K562 (cell line): ENCODE measurements around the gene PPP6R1. TPM values are rescaled to one million over a fixed set of nuclear protein-coding genes. Genes with fewer than 3 reads are reported as not detected.

Source experiments
- ATAC-seq: fragments of 200-7000 bp; cut with Tn5 transposase; 3 replicates; pipeline ENCODE4 v1.9.1; 2020; ENCODE audit warnings: moderate library complexity
- BruUV-seq: library from RNA; stranded (reverse); fragments of 400-500 nt; replicated peaks from 2 replicates; lab custom pipeline; 2021; lab: Mats Ljungman, UMichigan
- CTCF ChIA-PET: fragments of 300-600 bp; formaldehyde crosslinking; extraction: SDS; loops from one replicate; lab custom pipeline; 2021; ENCODE audit warnings: low intra/inter-chr PET ratio; lab: Yijun Ruan, JAX
- POLR2A ChIA-PET: fragments of 300-600, 350-650 bp; sonication (Branson Sonifier 250); formaldehyde crosslinking; extraction: SDS; loops from one replicate; lab custom pipeline; 2021; ENCODE audit warnings: antibody characterized with exemption, inconsistent platforms; lab: Yijun Ruan, JAX
- DNase-seq, 4 experiments: peaks; one replicate each; pipeline versions ENCODE4 v3.0.0 to v3.0.0-alpha.2; 2011 to 2018; ENCODE audit warnings: low spot score in 3 of 4, mixed read lengths in 3 of 4; ENCODE audit errors: extremely low read depth in 1 of 4
- FAIRE-seq: peaks from 2 replicates; lab custom pipeline; 2011; peaks lifted over from hg19 to GRCh38; lab: Jason Lieb, UNC
- H2AFZ ChIP-seq: 2 replicates; pipeline ENCODE4 v1.6.0; 2011; ENCODE audit warnings: low read depth, low read length, control low read depth, inconsistent platforms
- H3K27ac ChIP-seq: fragments of 200-600 bp; 3 replicates; pipeline ENCODE4 v1.8.0; 2011; ENCODE audit warnings: low read depth, mild to moderate bottlenecking, control low read depth, inconsistent platforms, low read length, moderate library complexity, mixed read lengths; ENCODE audit errors: extremely low read depth
- H3K27me3 ChIP-seq, 2 experiments: fragments of 300-600 bp in 1 of 2; 2 replicates in 1 of 2; 3 replicates in 1 of 2; pipeline versions ENCODE4 v1.6.0 to v1.8.0; 2011; ENCODE audit warnings: inconsistent platforms in 2 of 2, low read length in 2 of 2, mild to moderate bottlenecking in 1 of 2, mixed read lengths in 1 of 2, moderate library complexity in 1 of 2; ENCODE audit not compliant: control insufficient read depth in 2 of 2, insufficient read depth in 2 of 2
- H3K36me3 ChIP-seq: fragments of 300-600 bp; 3 replicates; pipeline ENCODE4 v1.8.0; 2011; ENCODE audit warnings: mild to moderate bottlenecking, low read length, inconsistent platforms; ENCODE audit not compliant: control insufficient read depth, insufficient read depth
- H3K4me1 ChIP-seq, 2 experiments: fragments of 200-600 bp in 1 of 2; replicated peaks in 1 of 2; 2 replicates in 1 of 2; 3 replicates in 1 of 2; pipeline versions ENCODE4 v1.5.1 to v1.8.0; 2011; ENCODE audit warnings: inconsistent platforms in 2 of 2, low read length in 2 of 2, mild to moderate bottlenecking in 1 of 2, mixed read lengths in 1 of 2, moderate library complexity in 1 of 2; ENCODE audit not compliant: control insufficient read depth in 2 of 2, insufficient read depth in 2 of 2
- H3K4me2 ChIP-seq: 2 replicates; pipeline ENCODE4 v1.6.1; 2011; ENCODE audit warnings: low read length, control low read depth, inconsistent platforms, mixed read lengths; ENCODE audit not compliant: insufficient read depth
- H3K4me3 ChIP-seq: fragments of 200-600 bp; sonication (generic), shearing (Covaris generic); 2 replicates; pipeline ENCODE4 v1.5.1; 2016; ENCODE audit warnings: control low read depth, inconsistent platforms
- H3K79me2 ChIP-seq: fragments of 200-600 bp; 3 replicates; pipeline ENCODE4 v1.8.0; 2011; ENCODE audit warnings: low read length, inconsistent platforms; ENCODE audit not compliant: control insufficient read depth, insufficient read depth
- H3K9ac ChIP-seq, 2 experiments: 2 replicates each; pipeline versions ENCODE4 v1.6.0 to v1.6.1; 2011; ENCODE audit warnings: low read depth in 2 of 2, low read length in 2 of 2, control low read depth in 1 of 2, inconsistent platforms in 1 of 2, mild to moderate bottlenecking in 1 of 2, mixed read lengths in 1 of 2; ENCODE audit not compliant: insufficient read depth in 1 of 2
- H3K9me1 ChIP-seq: one replicate; pipeline ENCODE4 v1.6.0; 2011; ENCODE audit warnings: inconsistent platforms, mild to moderate bottlenecking, low read length, moderate library complexity; ENCODE audit not compliant: control insufficient read depth, insufficient read depth
- H3K9me3 ChIP-seq: replicated peaks from 2 replicates; pipeline ENCODE4 v1.5.1; 2011; ENCODE audit warnings: low read depth, low read length, inconsistent platforms; ENCODE audit not compliant: control insufficient read depth, insufficient read depth
- H4K20me1 ChIP-seq: replicated peaks from 2 replicates; pipeline ENCODE4 v1.6.1; 2011; ENCODE audit warnings: low read length, inconsistent platforms, mixed read lengths; ENCODE audit not compliant: control insufficient read depth, insufficient read depth
- HMGN3 ChIP-seq: IDR thresholded peaks from 2 replicates; pipeline ENCODE4 v1.6.1; 2011; ENCODE audit warnings: borderline replicate concordance, low read depth, mild to moderate bottlenecking, mixed read lengths, low read length; ENCODE audit not compliant: insufficient read length; ENCODE audit errors: extremely low read depth
- NBN ChIP-seq: fragments of 450-650 bp; IDR thresholded peaks from 2 replicates; pipeline ENCODE4 v1.6.1; 2016; ENCODE audit warnings: low read depth, mild to moderate bottlenecking
- POLR2G ChIP-seq: fragments of 200-400 bp; formaldehyde crosslinking; IDR thresholded peaks from 2 replicates; pipeline ENCODE4 v1.6.1; 2017; ENCODE audit warnings: low read depth, mild to moderate bottlenecking, antibody characterized with exemption, low read length, moderate library complexity
- WGBS: fragments of 100-300 bp; shearing (Covaris generic); methylation state at CpG from one replicate; pipeline ENCODE4 v1.1.6; 2016; ENCODE audit warnings: low coverage, mixed read lengths; ENCODE audit not compliant: insufficient coverage; ENCODE audit errors: missing lambda C conversion rate; 5-methylcytosine and 5-hydroxymethylcytosine counted together
- in situ Hi-C: fragments of 300-500 bp; cut with MboI; formaldehyde crosslinking; loops from 4 replicates; pipeline ENCODE4 v1.15.0; 2018; ENCODE audit warnings: inconsistent platforms, mixed read lengths
- intact Hi-C: fragments of 100-400 bp; cut with micrococcal nuclease; formaldehyde crosslinking; loops from 2 replicates; pipeline ENCODE4 v1.14.2; 2022
- polyA plus RNA-seq, 8 experiments: library from polyadenylated mRNA; depleted of rRNA in 4 of 8; stranded (reverse) in 5 of 8; unstranded in 3 of 8; fragments of >200 nt; fragmentation: Nextera tagmentation in 2 of 8; fragmentation: Illumina TruSeq in 1 of 8; extraction: Ambion mirVana in 2 of 8; extraction: Trizol in 1 of 8; gene quantifications; 2 replicates each; pipeline versions ENCODE4 v1.2.1 to v1.2.3, GENCODE V29; 2011 to 2014; ENCODE audit warnings: inconsistent platforms in 1 of 8, missing spikeins in 1 of 8
- total RNA-seq, 7 experiments: library from RNA; depleted of rRNA in 6 of 7; stranded (reverse); fragments of >200 nt in 6 of 7; fragmentation: Illumina TruSeq in 2 of 7; extraction: Trizol in 2 of 7; gene quantifications; 2 replicates each; pipeline versions ENCODE4 v1.2.1 to v1.2.3, GENCODE V29; 2011 to 2021; ENCODE audit warnings: low replicate concordance in 1 of 7

The PPP6R1 gene
- total and polyA plus RNA-seq, 9 of the 15 experiments (the other 6 are each of a cell fraction or from before 2014, with no cell fraction given) = 0.48 to 135 (median 37.2) TPM

DNA sequence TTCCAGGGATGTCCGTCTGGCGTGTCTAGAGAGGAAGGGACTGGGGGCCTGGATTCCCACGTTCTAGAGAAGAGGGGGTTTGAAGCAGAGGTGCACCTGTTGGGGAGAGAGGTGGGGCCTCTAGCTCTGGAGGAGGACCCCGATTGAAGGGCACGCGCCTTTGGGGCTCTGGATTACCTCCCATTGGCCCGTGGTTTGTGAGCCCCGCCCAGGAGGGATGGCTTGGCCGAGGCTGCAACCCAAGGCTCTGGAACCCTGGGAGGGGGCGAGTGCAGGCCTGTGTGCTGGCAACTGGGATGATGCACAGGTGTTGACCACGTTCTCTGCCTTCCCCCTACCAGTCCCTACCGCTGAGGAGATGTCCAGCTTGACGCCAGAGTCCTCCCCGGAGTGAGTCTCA is 46.2 kb upstream of the PPP6R1 start:
- ATAC-seq = peak; percentile 26
- no TSS peak for BruUV-seq
- TF ChIP-seq POLR2G = peak; percentile 34; the same call in 1 of the 2 replicates
- TF ChIP-seq HMGN3 = no peak
- no peak for TF ChIP-seq NBN
- Histone ChIP-seq H3K79me2 (no peaks in the 10 kb centered on the region), H3K9me3 (no peaks in the 10 kb centered on the region; the same call in 1 of the 2 replicates), H3K4me2 (0 out of 2 replicates have a peak overlapping the region, but pooled peaks have one; percentile 13), H3K27ac (no peak overlapping the region), H3K4me1 (peaks cover 9 to 49% of the 10 kb centered on the region in 2 experiments; a peak in 4 of 5 replicates), H3K27me3 (no peaks in the 10 kb centered on the region), H3K36me3 (peaks cover 5% of the 10 kb centered on the region; the same call in 1 of the 3 replicates), H3K9ac (no peak overlapping the region), H2AFZ (no peak overlapping the region), H3K4me3 (no peak overlapping the region), H4K20me1 (no peaks in the 10 kb centered on the region), H3K9me1 (no peaks in the 10 kb centered on the region)
- in situ Hi-C loops (no loop called here), intact Hi-C loops (loop anchor here (5.0 kb wide), 2 partner anchors 32 to 82 kb away; partner anchors contain the start of genes KMT5C and RPL28)
- ChIA-PET POLR2A (interaction anchor here (0.5 kb wide), 1 partner anchor 199 kb away, joined by 4 read pairs; no protein-coding TSS in a partner anchor), CTCF (no interaction called here)
- DNase-seq = peak in 2 of 4 experiments; percentile 35 to 48
- 41% methylated on average over 12 of the region's 14 CpGs for WGBS
- FAIRE-seq = no peak
